Measurements from ENCODE around the gene HTD2. TPM values are rescaled to one million over a fixed set of nuclear protein-coding genes. Genes with fewer than 3 reads are reported as not detected.
"Not testable (repeated sequence)": the region's sequence is repeated elsewhere in the genome, so short reads cannot be mapped to it uniquely, and the experiment has no call there.

Gene HTD2
- total RNA-seq (1 to 10 TPM; 6.5 to 7.8 TPM), polyA plus RNA-seq (10 to 100 TPM in 1 of 2 donors, 1 to 10 TPM in 1; 7.7 to 10.8 TPM)
- long read RNA-seq, donor 1, transcript HTD2-206 (5 exons, 1,378 nt) = major isoform, 10 of 17 reads
- long read RNA-seq, donor 1, transcript HTD2-201 (5 exons, 1,508 nt) = minor isoform, 7 of 17 reads
- long read RNA-seq, donor 1, partial matches to known transcripts = 0 of 17 reads
- long read RNA-seq, donor 1, other reads (novel, unspliced or antisense) = 0 of 17 reads
- long read RNA-seq, donor 2, transcript HTD2-201 (5 exons, 1,508 nt) = major isoform, 5 of 8 reads
- long read RNA-seq, donor 2, partial matches to known transcripts = 0 of 8 reads
- long read RNA-seq, donor 2, other reads (novel, unspliced or antisense) = 0 of 8 reads

GRCh38 chr3:58305882-58306711 lies at the start of gene HTD2, which contains the start of gene RPP14:
TSS of gene HTD2 (plus strand) at chr3:58306520. CDS start at chr3:58317614, 11,094 bp downstream.
TSS of gene RPP14 (plus strand) at chr3:58306245. CDS start at chr3:58310330, 4,085 bp downstream.
- Histone ChIP-seq H3K9me3 (ENCODE audit: control insufficient read depth, low read length) (no peaks in the 10 kb centered on the region), H3K27ac (ENCODE audit: low read depth in 1 of 2, low read length in 2 of 2) (peak within 1 kb of the TSS; percentile 47 to 94), H3K4me3 (ENCODE audit: low read length in 2 of 2) (peak within 1 kb of the TSS; percentile 74 to 83), H3K27me3 (ENCODE audit: control insufficient read depth in 1 of 2, insufficient read depth in 2 of 2, low read length in 1 of 2) (no peaks in the 10 kb centered on the region), H3K36me3 (ENCODE audit: control insufficient read depth in 1 of 2, insufficient read depth in 2 of 2, low read length in 1 of 2) (peaks cover 0 to 1% of the 10 kb centered on the region in 2 donors), H3K4me1 (ENCODE audit: control insufficient read depth in 1 of 2, insufficient read depth in 2 of 2, low read length in 2 of 2) (peaks cover 3% of the 10 kb centered on the region in 2 donors)
- peak; percentile 99 for ATAC-seq (ENCODE audit: low FRiP score)
- 3 to 4% methylated on average over 71 of the region's 71 CpGs for WGBS, 2 donors
- peak; percentile 99 to 100 for DNase-seq
- intact Hi-C loops (cut with DNase I) = loop anchor here in 1 of 2 donors (5.0 kb wide), 2 partner anchors 69 to 186 kb away; partner anchors contain the start of genes ABHD6 and KCTD6

GRCh38 chr3:58258392-58259055 lies 47.8 kb upstream of the HTD2 start:
- 89 to 92% methylated on average over 10 of the region's 10 CpGs for WGBS, 2 donors

GRCh38 chr3:58260261-58260731 lies 46.0 kb upstream of the HTD2 start:
- Histone ChIP-seq H3K9me3 (ENCODE audit: control insufficient read depth, low read length) (no peaks in the 10 kb centered on the region), H3K4me3 (ENCODE audit: low read length in 2 of 2) (no peak overlapping the region), H3K27ac (ENCODE audit: low read depth in 1 of 2, low read length in 2 of 2) (no peak overlapping the region), H3K36me3 (ENCODE audit: control insufficient read depth in 1 of 2, insufficient read depth in 2 of 2, low read length in 1 of 2) (peaks cover 0 to 2% of the 10 kb centered on the region in 2 donors), H3K27me3 (ENCODE audit: control insufficient read depth in 1 of 2, insufficient read depth in 2 of 2, low read length in 1 of 2) (no peaks in the 10 kb centered on the region), H3K4me1 (ENCODE audit: control insufficient read depth in 1 of 2, insufficient read depth in 2 of 2, low read length in 2 of 2) (no peaks in the 10 kb centered on the region)
- intact Hi-C loops (cut with DNase I) = no loop called here
- no peak for ATAC-seq (ENCODE audit: low FRiP score)
- DNase-seq = no peak
- WGBS, 2 donors = 91 to 93% methylated on average over 6 of the region's 6 CpGs

More at GRCh38 chr3:58258392-58259055, 47.8 kb upstream of the HTD2 start:
- intact Hi-C loops (cut with DNase I) = no loop called here
- Histone ChIP-seq H3K4me1 (ENCODE audit: control insufficient read depth in 1 of 2, insufficient read depth in 2 of 2, low read length in 2 of 2) (no peaks in the 10 kb centered on the region), H3K27me3 (ENCODE audit: control insufficient read depth in 1 of 2, insufficient read depth in 2 of 2, low read length in 1 of 2) (no peaks in the 10 kb centered on the region), H3K9me3 (ENCODE audit: control insufficient read depth, low read length) (no peaks in the 10 kb centered on the region), H3K27ac (ENCODE audit: low read depth in 1 of 2, low read length in 2 of 2) (no peak overlapping the region), H3K4me3 (ENCODE audit: low read length in 2 of 2) (no peak overlapping the region), H3K36me3 (ENCODE audit: control insufficient read depth in 1 of 2, insufficient read depth in 2 of 2, low read length in 1 of 2) (peaks cover 0 to 2% of the 10 kb centered on the region in 2 donors)
- DNase-seq (no peak), ATAC-seq (ENCODE audit: low FRiP score) (no peak)

GRCh38 chr3:58260733-58261132 lies 45.6 kb upstream of the HTD2 start:
- intact Hi-C loops (cut with DNase I) = no loop called here
- H3K9me3 ChIP-seq (ENCODE audit: control insufficient read depth, low read length) = no peaks in the 10 kb centered on the region
- H3K4me3 ChIP-seq (ENCODE audit: low read length in 2 of 2) = no peak overlapping the region
- H3K27ac ChIP-seq (ENCODE audit: low read depth in 1 of 2, low read length in 2 of 2) = no peak overlapping the region
- no peak for ATAC-seq (ENCODE audit: low FRiP score)
- 82 to 89% methylated on average over 6 of the region's 6 CpGs for WGBS, 2 donors
- no peaks in the 10 kb centered on the region for H3K27me3 ChIP-seq (ENCODE audit: control insufficient read depth in 1 of 2, insufficient read depth in 2 of 2, low read length in 1 of 2)
- DNase-seq = no peak
- H3K36me3 ChIP-seq (ENCODE audit: control insufficient read depth in 1 of 2, insufficient read depth in 2 of 2, low read length in 1 of 2) = peaks cover 0 to 2% of the 10 kb centered on the region in 2 donors
- no peaks in the 10 kb centered on the region for H3K4me1 ChIP-seq (ENCODE audit: control insufficient read depth in 1 of 2, insufficient read depth in 2 of 2, low read length in 2 of 2)

- Histone ChIP-seq H3K4me1 (ENCODE audit: control insufficient read depth in 1 of 2, insufficient read depth in 2 of 2, low read length in 2 of 2) (no peaks in the 10 kb centered on the region), H3K4me3 (ENCODE audit: low read length in 2 of 2) (no peak overlapping the region), H3K27me3 (ENCODE audit: control insufficient read depth in 1 of 2, insufficient read depth in 2 of 2, low read length in 1 of 2) (no peaks in the 10 kb centered on the region), H3K36me3 (ENCODE audit: control insufficient read depth in 1 of 2, insufficient read depth in 2 of 2, low read length in 1 of 2) (peaks cover 0 to 2% of the 10 kb centered on the region in 2 donors), H3K27ac (ENCODE audit: low read depth in 1 of 2, low read length in 2 of 2) (no peak overlapping the region), H3K9me3 (ENCODE audit: control insufficient read depth, low read length) (no peaks in the 10 kb centered on the region)
- whole genome bisulfite sequencing, 2 donors = 81 to 85% methylated on average over 3 of the region's 3 CpGs
- intact Hi-C loops (cut with DNase I) = no loop called here
- DNase-seq (no peak), ATAC-seq (ENCODE audit: low FRiP score) (no peak)
Measured at GRCh38 chr3:58261954-58262666, 44.2 kb upstream of the HTD2 start.

GRCh38 chr3:58266577-58266976 lies 39.7 kb upstream of the HTD2 start:
- Histone ChIP-seq H3K36me3 (ENCODE audit: control insufficient read depth in 1 of 2, insufficient read depth in 2 of 2, low read length in 1 of 2) (peaks cover 0 to 7% of the 10 kb centered on the region in 2 donors), H3K4me1 (ENCODE audit: control insufficient read depth in 1 of 2, insufficient read depth in 2 of 2, low read length in 2 of 2) (no peaks in the 10 kb centered on the region), H3K9me3 (ENCODE audit: control insufficient read depth, low read length) (no peaks in the 10 kb centered on the region), H3K27ac (ENCODE audit: low read depth in 1 of 2, low read length in 2 of 2) (no peak overlapping the region), H3K4me3 (ENCODE audit: low read length in 2 of 2) (no peak overlapping the region), H3K27me3 (ENCODE audit: control insufficient read depth in 1 of 2, insufficient read depth in 2 of 2, low read length in 1 of 2) (no peaks in the 10 kb centered on the region)
- intact Hi-C loops (cut with DNase I) = no loop called here
- WGBS, 2 donors = 89 to 90% methylated on average over 1 of the region's 1 CpG
- DNase-seq (no peak), ATAC-seq (ENCODE audit: low FRiP score) (no peak)

- ATAC-seq (ENCODE audit: low FRiP score); H3K27ac ChIP-seq (ENCODE audit: low read depth in 1 of 2, low read length in 2 of 2); H3K36me3 ChIP-seq (ENCODE audit: control insufficient read depth in 1 of 2, insufficient read depth in 2 of 2, low read length in 1 of 2); DNase-seq; H3K4me1 ChIP-seq (ENCODE audit: control insufficient read depth in 1 of 2, insufficient read depth in 2 of 2, low read length in 2 of 2); intact Hi-C loops (cut with DNase I); H3K27me3 ChIP-seq (ENCODE audit: control insufficient read depth in 1 of 2, insufficient read depth in 2 of 2, low read length in 1 of 2); H3K4me3 ChIP-seq (ENCODE audit: low read length in 2 of 2); H3K9me3 ChIP-seq (ENCODE audit: control insufficient read depth, low read length): not testable (repeated sequence)
- WGBS, 2 donors = 98 to 100% methylated on average over 1 of the region's 1 CpG
Measured at GRCh38 chr3:58267543-58267942, 38.8 kb upstream of the HTD2 start.

GRCh38 chr3:58269356-58269755 lies 37.0 kb upstream of the HTD2 start:
- H3K4me3 ChIP-seq (ENCODE audit: low read length in 2 of 2) = no peak overlapping the region
- peaks cover 0 to 7% of the 10 kb centered on the region in 2 donors for H3K36me3 ChIP-seq (ENCODE audit: control insufficient read depth in 1 of 2, insufficient read depth in 2 of 2, low read length in 1 of 2)
- no peaks in the 10 kb centered on the region for H3K9me3 ChIP-seq (ENCODE audit: control insufficient read depth, low read length)
- ATAC-seq (ENCODE audit: low FRiP score) (no peak), DNase-seq (no peak)
- WGBS, 2 donors = 95 to 97% methylated on average over 2 of the region's 2 CpGs
- no peak overlapping the region for H3K27ac ChIP-seq (ENCODE audit: low read depth in 1 of 2, low read length in 2 of 2)
- peaks cover 0 to 2% of the 10 kb centered on the region in 2 donors for H3K4me1 ChIP-seq (ENCODE audit: control insufficient read depth in 1 of 2, insufficient read depth in 2 of 2, low read length in 2 of 2)
- H3K27me3 ChIP-seq (ENCODE audit: control insufficient read depth in 1 of 2, insufficient read depth in 2 of 2, low read length in 1 of 2) = no peaks in the 10 kb centered on the region
- intact Hi-C loops (cut with DNase I) = no loop called here

Data from aorta (tissue), 5 donors.